ENCODE measurements around the gene SHROOM3. TPM values are rescaled to one million over a fixed set of nuclear protein-coding genes. Genes with fewer than 3 reads are reported as not detected.

The SHROOM3 gene
- total RNA-seq, 6 donors from 2014 or later, result 62.3 to 216 (median 116) TPM

DNA sequence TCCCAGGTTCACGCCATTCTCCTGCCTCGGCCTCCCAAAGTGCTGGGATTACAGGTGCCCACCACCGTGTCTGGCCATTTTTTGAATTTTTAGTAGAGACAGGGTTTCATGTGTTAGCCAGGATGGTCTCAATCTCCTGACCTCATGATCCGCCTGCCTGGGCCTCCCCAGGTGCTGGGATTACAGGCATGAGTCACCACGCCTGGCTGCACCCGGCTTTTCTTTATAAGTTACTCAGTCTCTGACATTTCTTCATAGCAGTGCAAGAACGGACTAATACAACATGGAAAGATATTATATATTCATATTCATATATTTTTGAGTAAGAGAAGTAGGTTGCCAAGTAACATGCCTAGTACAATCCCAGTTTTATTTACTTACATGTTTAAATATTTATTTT is 22.9 kb downstream of the SHROOM3 start:
- DNase-seq (peak in 1 of 2 donors; percentile 31), ATAC-seq (ENCODE audit: low FRiP score in 2 of 2) (no peak)
- H3K4me3 ChIP-seq, result no peak overlapping the region
- TF ChIP-seq POLR2A (IDR thresholded peaks at IDR 0.05) (no peak), EP300 (IDR thresholded peaks at IDR 0.05) (no peak)
- H3K4me1 ChIP-seq, result no peaks in the 10 kb centered on the region
- 90 to 94% methylated on average over 7 of the region's 7 CpGs for WGBS, 2 donors
- no peak overlapping the region for H3K27ac ChIP-seq
- no peaks in the 10 kb centered on the region for H3K36me3 ChIP-seq
- H3K9me3 ChIP-seq, result peaks cover 0 to 4% (median under 1%) of the 10 kb centered on the region in 4 donors
- no peaks in the 10 kb centered on the region for H3K27me3 ChIP-seq

DNA sequence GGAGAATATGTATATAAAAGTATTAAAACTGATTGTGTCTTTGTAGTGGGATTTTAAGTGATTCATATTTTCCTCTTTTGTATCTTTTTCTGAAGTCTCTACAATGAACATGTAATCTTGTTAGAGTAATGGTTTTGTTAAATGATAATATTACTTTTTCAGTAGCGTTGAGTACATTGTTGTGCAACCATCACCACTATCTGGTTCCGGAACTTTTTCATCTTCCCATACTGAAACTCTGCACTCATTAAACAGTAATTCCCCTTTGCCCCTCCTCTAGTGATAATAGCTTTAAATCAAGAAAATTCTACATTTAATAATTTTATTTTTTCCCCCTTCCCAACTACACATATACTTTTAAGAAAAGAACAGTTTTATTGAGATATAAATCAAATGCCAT is 23.3 kb downstream of the SHROOM3 start:
- Histone ChIP-seq H3K27me3 (no peaks in the 10 kb centered on the region), H3K9me3 (peaks cover 0 to 8% (median 3%) of the 10 kb centered on the region in 4 donors), H3K36me3 (no peaks in the 10 kb centered on the region), H3K4me3 (no peak overlapping the region), H3K27ac (peak overlapping the region in 1 of 4 donors; percentile 53), H3K4me1 (no peaks in the 10 kb centered on the region)
- WGBS, 2 donors, result 70 to 76% methylated on average over 2 of the region's 2 CpGs
- no peak for ATAC-seq (ENCODE audit: low FRiP score in 2 of 2)
- DNase-seq, result no peak
- no peak for TF ChIP-seq POLR2AphosphoS5 (IDR thresholded peaks at IDR 0.05)
- TF ChIP-seq EP300 (IDR thresholded peaks at IDR 0.05), result no peak
- no peak for TF ChIP-seq POLR2A (IDR thresholded peaks at IDR 0.05)
- TF ChIP-seq, protein P1, sequence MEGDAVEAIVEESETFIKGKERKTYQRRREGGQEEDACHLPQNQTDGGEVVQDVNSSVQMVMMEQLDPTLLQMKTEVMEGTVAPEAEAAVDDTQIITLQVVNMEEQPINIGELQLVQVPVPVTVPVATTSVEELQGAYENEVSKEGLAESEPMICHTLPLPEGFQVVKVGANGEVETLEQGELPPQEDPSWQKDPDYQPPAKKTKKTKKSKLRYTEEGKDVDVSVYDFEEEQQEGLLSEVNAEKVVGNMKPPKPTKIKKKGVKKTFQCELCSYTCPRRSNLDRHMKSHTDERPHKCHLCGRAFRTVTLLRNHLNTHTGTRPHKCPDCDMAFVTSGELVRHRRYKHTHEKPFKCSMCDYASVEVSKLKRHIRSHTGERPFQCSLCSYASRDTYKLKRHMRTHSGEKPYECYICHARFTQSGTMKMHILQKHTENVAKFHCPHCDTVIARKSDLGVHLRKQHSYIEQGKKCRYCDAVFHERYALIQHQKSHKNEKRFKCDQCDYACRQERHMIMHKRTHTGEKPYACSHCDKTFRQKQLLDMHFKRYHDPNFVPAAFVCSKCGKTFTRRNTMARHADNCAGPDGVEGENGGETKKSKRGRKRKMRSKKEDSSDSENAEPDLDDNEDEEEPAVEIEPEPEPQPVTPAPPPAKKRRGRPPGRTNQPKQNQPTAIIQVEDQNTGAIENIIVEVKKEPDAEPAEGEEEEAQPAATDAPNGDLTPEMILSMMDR (IDR thresholded peaks at IDR 0.05), result no peak

DNA sequence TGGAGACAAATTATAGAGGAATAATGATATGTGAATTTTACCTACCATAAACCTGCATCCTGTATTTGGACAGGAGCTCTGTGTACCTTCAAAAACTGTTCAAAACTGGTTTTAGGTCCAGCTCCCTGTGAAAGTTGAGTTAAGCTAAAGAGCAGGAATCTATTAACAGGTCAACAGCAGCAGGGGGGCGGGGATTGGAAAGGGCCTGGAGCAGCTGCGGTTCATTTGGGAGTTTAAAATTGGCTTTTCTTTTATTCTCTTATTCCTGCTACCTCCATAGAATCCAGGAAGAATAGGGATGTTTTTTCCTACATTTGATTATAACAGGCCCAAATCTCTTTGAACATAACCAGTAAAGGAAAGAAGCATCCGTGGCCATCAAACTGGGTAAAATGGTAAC is 23.8 kb downstream of the SHROOM3 start:
- Histone ChIP-seq H3K4me3 (no peak overlapping the region), H3K9me3 (peaks cover 0 to 13% (median 5%) of the 10 kb centered on the region in 4 donors), H3K27me3 (no peaks in the 10 kb centered on the region), H3K36me3 (no peaks in the 10 kb centered on the region), H3K27ac (peak overlapping the region in 3 of 4 donors; percentile 2 to 53 (median 15)), H3K4me1 (no peaks in the 10 kb centered on the region)
- TF ChIP-seq, protein P1 (IDR thresholded peaks at IDR 0.05), result no peak
- no peak for TF ChIP-seq POLR2A (IDR thresholded peaks at IDR 0.05)
- no peak for TF ChIP-seq POLR2AphosphoS5 (IDR thresholded peaks at IDR 0.05)
- 73 to 79% methylated on average over 3 of the region's 3 CpGs for WGBS, 2 donors
- no peak for ATAC-seq (ENCODE audit: low FRiP score in 2 of 2)
- DNase-seq, result no peak

- 50 to 63% methylated on average over 11 of the region's 11 CpGs for WGBS, 2 donors
- TF ChIP-seq, protein P1 (IDR thresholded peaks at IDR 0.05), result no peak
- TF ChIP-seq POLR2A (IDR thresholded peaks at IDR 0.05) (no peak), EP300 (IDR thresholded peaks at IDR 0.05) (no peak), POLR2AphosphoS5 (IDR thresholded peaks at IDR 0.05) (no peak)
- H3K27me3 ChIP-seq, result no peaks in the 10 kb centered on the region
- ATAC-seq (ENCODE audit: low FRiP score in 2 of 2) (peak in 1 of 2 donors; percentile 51), DNase-seq (no peak)
- H3K27ac ChIP-seq, result peak overlapping the region in 3 of 4 donors; percentile 2 to 53 (median 15)
- H3K4me3 ChIP-seq, result no peak overlapping the region
- no peaks in the 10 kb centered on the region for H3K4me1 ChIP-seq
- no peaks in the 10 kb centered on the region for H3K36me3 ChIP-seq
- H3K9me3 ChIP-seq, result peaks cover 0 to 16% (median 6%) of the 10 kb centered on the region in 4 donors
Measured at GRCh38 chr4:76459291-76459723, 24.3 kb downstream of the SHROOM3 start.

DNA sequence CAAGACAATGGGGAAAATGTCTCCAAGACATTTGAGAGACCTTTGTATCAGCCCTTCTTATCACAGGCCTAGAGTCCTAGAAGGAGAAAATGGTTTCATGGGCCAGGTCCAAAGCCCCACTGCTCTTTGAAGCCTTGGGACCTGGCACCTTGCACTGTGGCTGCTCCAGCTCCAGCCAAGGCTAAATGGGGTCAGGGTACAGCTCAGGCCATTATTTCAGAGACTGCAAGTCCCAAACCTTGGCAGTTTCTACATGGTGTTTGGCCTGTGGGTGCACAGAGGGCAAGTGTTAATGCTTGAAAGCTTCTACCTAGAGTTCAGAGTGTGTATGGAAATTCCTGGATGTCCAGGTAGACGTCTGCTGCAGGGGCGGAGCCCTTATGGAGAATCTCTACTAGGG is 28.5 kb downstream of the SHROOM3 start:
- no peak for ATAC-seq (ENCODE audit: low FRiP score in 2 of 2)
- Histone ChIP-seq H3K9me3 (peaks cover 0 to 16% (median 6%) of the 10 kb centered on the region in 4 donors), H3K4me1 (no peaks in the 10 kb centered on the region), H3K36me3 (no peaks in the 10 kb centered on the region), H3K27ac (no peak overlapping the region), H3K4me3 (no peak overlapping the region), H3K27me3 (no peaks in the 10 kb centered on the region)
- DNase-seq, result no peak
- 75 to 97% methylated on average over 2 of the region's 2 CpGs for WGBS, 2 donors
- no peak for TF ChIP-seq POLR2A (IDR thresholded peaks at IDR 0.05)
- TF ChIP-seq, protein P1 (IDR thresholded peaks at IDR 0.05), result no peak
- TF ChIP-seq EP300 (IDR thresholded peaks at IDR 0.05), result no peak
- TF ChIP-seq POLR2AphosphoS5 (IDR thresholded peaks at IDR 0.05), result no peak
